Activated T-helper 1 cell treated with anti-CD3 and anti-CD28 coated beads, Interleukin-12 subunit alpha, Interleukin-12 subunit beta, Interleukin-2, Interleukin-4 antibody, amounts not matched to agents 30 ng/mL and 10 ng/mL and 1 ng/mL, durations not matched to agents 14 hours and 24 hours and 36 hours (primary cell): ENCODE results near the gene STK10. TPM values are rescaled to one million over a fixed set of nuclear protein-coding genes. Genes with fewer than 3 reads are reported as not detected.
"Not testable (repeated sequence)": the region's sequence is repeated elsewhere in the genome, so short reads cannot be mapped to it uniquely, and the experiment has no call there.

Experiments
- DNase-seq: peaks from one replicate; pipeline ENCODE4 v3.0.0; 2021; ENCODE audit warnings: low spot score
- H3K27ac Mint-ChIP-seq: one replicate; pipeline ENCODE4 v1.8.0; 2021; ENCODE audit warnings: mild to moderate bottlenecking, mixed read lengths
- H3K27me3 Mint-ChIP-seq: one replicate; pipeline ENCODE4 v1.8.0; 2022; ENCODE audit warnings: mild to moderate bottlenecking, moderate library complexity, mixed read lengths; ENCODE audit not compliant: insufficient read depth
- H3K36me3 Mint-ChIP-seq: one replicate; pipeline ENCODE4 v1.8.0; 2021; ENCODE audit warnings: low read depth, mixed read lengths
- H3K4me1 Mint-ChIP-seq: one replicate; pipeline ENCODE4 v1.8.0; 2021; ENCODE audit warnings: low read depth, mixed read lengths
- H3K4me3 Mint-ChIP-seq: one replicate; pipeline ENCODE4 v1.8.0; 2021; ENCODE audit warnings: mild to moderate bottlenecking, moderate library complexity, mixed read lengths
- H3K9me3 Mint-ChIP-seq: one replicate; pipeline ENCODE4 v1.8.0; 2021; ENCODE audit warnings: mixed read lengths
- intact Hi-C: fragments of 100-400 bp; cut with micrococcal nuclease; formaldehyde crosslinking; loops from one replicate; pipeline ENCODE4 v1.15.1; 2024
- total RNA-seq: library from RNA; stranded (reverse); gene quantifications from 2 replicates; pipeline ENCODE4 v1.2.3, GENCODE V29; 2022

STK10 gene
- total RNA-seq, 1 donor from 2014 or later = 91.9 TPM

GRCh38 chr5:172156541-172156994, 31.5 kb downstream of the STK10 start:
- Mint-ChIP-seq H3K4me1 (peaks cover 44% of the 10 kb centered on the region), H3K36me3 (peaks cover 41% of the 10 kb centered on the region)
- intact Hi-C loops = no loop called here

GRCh38 chr5:172155101-172155500, 32.9 kb downstream of the STK10 start:
- peaks cover 48% of the 10 kb centered on the region for H3K4me1 Mint-ChIP-seq
- H3K36me3 Mint-ChIP-seq = peaks cover 43% of the 10 kb centered on the region
- intact Hi-C loops, DNase-seq, H3K4me3 Mint-ChIP-seq, H3K27ac Mint-ChIP-seq, H3K27me3 Mint-ChIP-seq, H3K9me3 Mint-ChIP-seq: not testable (repeated sequence)

More at GRCh38 chr5:172156541-172156994, 31.5 kb downstream of the STK10 start:
- Mint-ChIP-seq H3K4me3 (no peak overlapping the region), H3K27ac (no peak overlapping the region), H3K27me3 (no peaks in the 10 kb centered on the region), H3K9me3 (no peaks in the 10 kb centered on the region)
- DNase-seq = no peak

- intact Hi-C loops = no loop called here
Measured at GRCh38 chr5:172153695-172154094, 34.3 kb downstream of the STK10 start.

GRCh38 chr5:172151661-172152210, 36.3 kb downstream of the STK10 start:
- Mint-ChIP-seq H3K36me3 (peaks cover 39% of the 10 kb centered on the region), H3K27ac (peak overlapping the region; percentile 54), H3K4me1 (peaks cover 43% of the 10 kb centered on the region), H3K9me3 (no peaks in the 10 kb centered on the region), H3K27me3 (no peaks in the 10 kb centered on the region), H3K4me3 (peak overlapping the region; percentile 1)
- DNase-seq = no peak
- intact Hi-C loops = loop anchor here (2.0 kb wide), 1 partner anchor 37 kb away; the partner anchor contains the start of gene STK10

More at GRCh38 chr5:172153695-172154094, 34.3 kb downstream of the STK10 start:
- no peak overlapping the region for H3K27ac Mint-ChIP-seq
- DNase-seq = no peak
- peaks cover 46% of the 10 kb centered on the region for H3K4me1 Mint-ChIP-seq
- H3K27me3 Mint-ChIP-seq = no peaks in the 10 kb centered on the region
- H3K36me3 Mint-ChIP-seq = peaks cover 41% of the 10 kb centered on the region
- H3K4me3 Mint-ChIP-seq = no peak overlapping the region
- H3K9me3 Mint-ChIP-seq = no peaks in the 10 kb centered on the region

GRCh38 chr5:172150514-172151425, 37.3 kb downstream of the STK10 start:
- intact Hi-C loops = loop anchor here (2.0 kb wide), 1 partner anchor 38 kb away; the partner anchor contains the start of gene STK10
- peaks cover 37% of the 10 kb centered on the region for H3K36me3 Mint-ChIP-seq
- H3K4me3 Mint-ChIP-seq = peak overlapping the region; percentile 63
- no peaks in the 10 kb centered on the region for H3K9me3 Mint-ChIP-seq
- H3K4me1 Mint-ChIP-seq = peaks cover 43% of the 10 kb centered on the region
- H3K27me3 Mint-ChIP-seq = no peaks in the 10 kb centered on the region
- DNase-seq = no peak
- H3K27ac Mint-ChIP-seq = peak overlapping the region; percentile 91

- H3K27me3 Mint-ChIP-seq, H3K27ac Mint-ChIP-seq, intact Hi-C loops, DNase-seq, H3K4me3 Mint-ChIP-seq, H3K9me3 Mint-ChIP-seq: not testable (repeated sequence)
- Mint-ChIP-seq H3K36me3 (peaks cover 33% of the 10 kb centered on the region), H3K4me1 (peaks cover 46% of the 10 kb centered on the region)
Measured at GRCh38 chr5:172149481-172149880, 38.5 kb downstream of the STK10 start.

GRCh38 chr5:172149073-172149472, 39.0 kb downstream of the STK10 start:
- H3K9me3 Mint-ChIP-seq = no peaks in the 10 kb centered on the region
- no peak overlapping the region for H3K4me3 Mint-ChIP-seq
- no peak overlapping the region for H3K27ac Mint-ChIP-seq
- no peaks in the 10 kb centered on the region for H3K27me3 Mint-ChIP-seq
- intact Hi-C loops = no loop called here
- no peak for DNase-seq
- peaks cover 29% of the 10 kb centered on the region for H3K36me3 Mint-ChIP-seq
- peaks cover 46% of the 10 kb centered on the region for H3K4me1 Mint-ChIP-seq

GRCh38 chr5:172148381-172148780, 39.6 kb downstream of the STK10 start:
- peaks cover 22% of the 10 kb centered on the region for H3K36me3 Mint-ChIP-seq
- no peak overlapping the region for H3K27ac Mint-ChIP-seq
- H3K4me3 Mint-ChIP-seq = no peak overlapping the region
- no peak for DNase-seq
- no peaks in the 10 kb centered on the region for H3K27me3 Mint-ChIP-seq
- peaks cover 40% of the 10 kb centered on the region for H3K4me1 Mint-ChIP-seq
- intact Hi-C loops = no loop called here
- no peaks in the 10 kb centered on the region for H3K9me3 Mint-ChIP-seq

- Mint-ChIP-seq H3K4me3 (no peak overlapping the region), H3K4me1 (peaks cover 35% of the 10 kb centered on the region), H3K36me3 (peaks cover 18% of the 10 kb centered on the region), H3K27me3 (no peaks in the 10 kb centered on the region), H3K9me3 (no peaks in the 10 kb centered on the region), H3K27ac (no peak overlapping the region)
- DNase-seq = no peak
- intact Hi-C loops = no loop called here
Measured at GRCh38 chr5:172147857-172148256, 40.2 kb downstream of the STK10 start.

GRCh38 chr5:172146748-172147092, 41.3 kb downstream of the STK10 start:
- peaks cover 37% of the 10 kb centered on the region for H3K4me1 Mint-ChIP-seq
- no peak for DNase-seq
- intact Hi-C loops = no loop called here
- no peak overlapping the region for H3K4me3 Mint-ChIP-seq
- no peak overlapping the region for H3K27ac Mint-ChIP-seq
- H3K27me3 Mint-ChIP-seq = no peaks in the 10 kb centered on the region
- H3K9me3 Mint-ChIP-seq = no peaks in the 10 kb centered on the region
- H3K36me3 Mint-ChIP-seq = peaks cover 16% of the 10 kb centered on the region

GRCh38 chr5:172145870-172146747, 41.9 kb downstream of the STK10 start:
- intact Hi-C loops = no loop called here
- H3K4me1 Mint-ChIP-seq = peaks cover 32% of the 10 kb centered on the region
- H3K9me3 Mint-ChIP-seq = no peaks in the 10 kb centered on the region
- no peak overlapping the region for H3K4me3 Mint-ChIP-seq
- no peaks in the 10 kb centered on the region for H3K27me3 Mint-ChIP-seq
- no peak for DNase-seq
- peak overlapping the region; percentile 48 for H3K27ac Mint-ChIP-seq
- peaks cover 13% of the 10 kb centered on the region for H3K36me3 Mint-ChIP-seq

GRCh38 chr5:172144931-172145869, 42.8 kb downstream of the STK10 start:
- H3K27ac Mint-ChIP-seq = no peak overlapping the region

More at GRCh38 chr5:172144931-172145869, 42.8 kb downstream of the STK10 start:
- Mint-ChIP-seq H3K4me3 (no peak overlapping the region), H3K36me3 (peaks cover 14% of the 10 kb centered on the region), H3K9me3 (no peaks in the 10 kb centered on the region), H3K4me1 (peaks cover 28% of the 10 kb centered on the region), H3K27me3 (no peaks in the 10 kb centered on the region)
- no peak for DNase-seq
- intact Hi-C loops = no loop called here
